ENCODE measurements around the gene CBY3. TPM values are rescaled to one million over a fixed set of nuclear protein-coding genes. Genes with fewer than 3 reads are reported as not detected.

The CBY3 gene
- total RNA-seq, 2 donors from 2014 or later, result not detected

- no peaks in the 10 kb centered on the region for H3K4me1 Mint-ChIP-seq
- H3K9me3 ChIP-seq (ENCODE audit: control insufficient read depth, low read length), result no peaks in the 10 kb centered on the region
- TF ChIP-seq CTCF (conservative IDR thresholded peaks at IDR 0.05), result no peak
- peaks cover 85% of the 10 kb centered on the region for H3K36me3 Mint-ChIP-seq (ENCODE audit: low read depth)
- H3K27me3 Mint-ChIP-seq (ENCODE audit: insufficient read depth), result no peaks in the 10 kb centered on the region
- H3K4me3 Mint-ChIP-seq, result no peak overlapping the region
- no peak overlapping the region for H3K9ac ChIP-seq (ENCODE audit: extremely low read depth, low read length, poor library complexity, severe bottlenecking)
- peaks cover 94% of the 10 kb centered on the region for H3K36me3 ChIP-seq (ENCODE audit: control insufficient read depth, insufficient read depth, low read length)
- no peak for DNase-seq
- H3K9me3 Mint-ChIP-seq, result no peaks in the 10 kb centered on the region
- H3K4me3 ChIP-seq (ENCODE audit: low read length), result no peak overlapping the region
- no peak overlapping the region for H3K27ac Mint-ChIP-seq
- WGBS, 2 experiments (ENCODE audit: insufficient coverage in 1 of 2, insufficient read length in 1 of 2), result 80 to 98% methylated on average over 1 to 2 of the region's 2 CpGs
- H3K27ac ChIP-seq (ENCODE audit: low read depth, low read length), result no peak overlapping the region
- no peaks in the 10 kb centered on the region for H3K27me3 ChIP-seq (ENCODE audit: control insufficient read depth, insufficient read depth, low read length, poor library complexity, severe bottlenecking)
- H3K4me1 ChIP-seq (ENCODE audit: control insufficient read depth, insufficient read depth, low read length), result no peaks in the 10 kb centered on the region
These were observed 39.4 kb upstream of the CBY3 start for GRCh38 chr5:179720222-179720621.

GRCh38 chr5:179716286-179716685 lies 35.5 kb upstream of the CBY3 start:
- H3K9me3 Mint-ChIP-seq, result no peaks in the 10 kb centered on the region
- Histone ChIP-seq H3K9me3 (ENCODE audit: control insufficient read depth, low read length) (no peaks in the 10 kb centered on the region), H3K9ac (ENCODE audit: extremely low read depth, low read length, poor library complexity, severe bottlenecking) (no peak overlapping the region), H3K4me3 (ENCODE audit: low read length) (no peak overlapping the region), H3K4me1 (ENCODE audit: control insufficient read depth, insufficient read depth, low read length) (no peaks in the 10 kb centered on the region), H3K36me3 (ENCODE audit: control insufficient read depth, insufficient read depth, low read length) (peaks cover 85% of the 10 kb centered on the region), H3K27me3 (ENCODE audit: control insufficient read depth, insufficient read depth, low read length, poor library complexity, severe bottlenecking) (no peaks in the 10 kb centered on the region), H3K27ac (ENCODE audit: low read depth, low read length) (no peak overlapping the region)
- no peaks in the 10 kb centered on the region for H3K4me1 Mint-ChIP-seq
- H3K36me3 Mint-ChIP-seq (ENCODE audit: low read depth), result peaks cover 82% of the 10 kb centered on the region
- H3K27me3 Mint-ChIP-seq (ENCODE audit: insufficient read depth), result no peaks in the 10 kb centered on the region
- no peak for DNase-seq
- WGBS, 2 experiments (ENCODE audit: insufficient coverage in 1 of 2, insufficient read length in 1 of 2), result 100% methylated on average over 1 of the region's 1 CpG
- H3K4me3 Mint-ChIP-seq, result no peak overlapping the region
- TF ChIP-seq CTCF (conservative IDR thresholded peaks at IDR 0.05), result no peak
- no peak overlapping the region for H3K27ac Mint-ChIP-seq

GRCh38 chr5:179700401-179700918 lies 19.6 kb upstream of the CBY3 start:
- H3K27ac ChIP-seq (ENCODE audit: low read depth, low read length), result no peak overlapping the region

More at GRCh38 chr5:179700401-179700918, 19.6 kb upstream of the CBY3 start:
- peaks cover 1% of the 10 kb centered on the region for H3K27me3 Mint-ChIP-seq (ENCODE audit: insufficient read depth)
- peak overlapping the region; percentile 98 for H3K9ac ChIP-seq (ENCODE audit: extremely low read depth, low read length, poor library complexity, severe bottlenecking)
- H3K27ac Mint-ChIP-seq, result peak overlapping the region; percentile 98
- no peak for TF ChIP-seq CTCF (conservative IDR thresholded peaks at IDR 0.05)
- H3K36me3 ChIP-seq (ENCODE audit: control insufficient read depth, insufficient read depth, low read length), result peaks cover 48% of the 10 kb centered on the region
- no peaks in the 10 kb centered on the region for H3K27me3 ChIP-seq (ENCODE audit: control insufficient read depth, insufficient read depth, low read length, poor library complexity, severe bottlenecking)
- H3K9me3 Mint-ChIP-seq, result no peaks in the 10 kb centered on the region
- H3K4me1 ChIP-seq (ENCODE audit: control insufficient read depth, insufficient read depth, low read length), result no peaks in the 10 kb centered on the region
- peaks cover 10% of the 10 kb centered on the region for H3K4me1 Mint-ChIP-seq
- no peak for DNase-seq
- H3K4me3 Mint-ChIP-seq, result peak overlapping the region; percentile 97
- peaks cover 38% of the 10 kb centered on the region for H3K36me3 Mint-ChIP-seq (ENCODE audit: low read depth)
- H3K9me3 ChIP-seq (ENCODE audit: control insufficient read depth, low read length), result no peaks in the 10 kb centered on the region
- WGBS, 2 experiments (ENCODE audit: insufficient coverage in 1 of 2, insufficient read length in 1 of 2), result 88 to 91% methylated on average over 4 to 5 of the region's 7 CpGs
- peak overlapping the region; percentile 99 for H3K4me3 ChIP-seq (ENCODE audit: low read length)
